Measurements from ENCODE around the gene BCL11B. TPM values are rescaled to one million over a fixed set of nuclear protein-coding genes. Genes with fewer than 3 reads are reported as not detected.

Gene BCL11B
- total RNA-seq, 2 donors from 2014 or later, result 12.9 to 27.6 TPM

DNA sequence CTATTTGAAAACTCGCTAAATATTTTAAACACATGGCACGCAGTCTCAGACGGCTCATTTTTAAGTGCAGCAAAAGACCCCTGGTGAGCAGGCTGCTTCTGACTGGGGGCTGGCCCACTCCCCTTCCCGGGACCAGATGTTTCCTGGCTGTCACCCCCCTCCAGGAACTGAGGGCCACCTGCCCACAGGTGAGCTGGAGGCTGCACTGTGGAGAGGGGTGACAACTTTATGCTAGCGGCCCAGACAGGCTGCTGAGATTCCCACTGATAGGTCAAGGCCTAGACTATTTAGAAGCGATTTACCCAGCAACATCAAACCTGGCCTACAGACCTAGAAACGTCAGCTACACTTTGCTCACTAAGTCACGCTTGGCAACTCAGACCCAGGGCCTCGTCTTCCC is 92.1 kb downstream of the BCL11B start:
- no peaks in the 10 kb centered on the region for H3K36me3 Mint-ChIP-seq

DNA sequence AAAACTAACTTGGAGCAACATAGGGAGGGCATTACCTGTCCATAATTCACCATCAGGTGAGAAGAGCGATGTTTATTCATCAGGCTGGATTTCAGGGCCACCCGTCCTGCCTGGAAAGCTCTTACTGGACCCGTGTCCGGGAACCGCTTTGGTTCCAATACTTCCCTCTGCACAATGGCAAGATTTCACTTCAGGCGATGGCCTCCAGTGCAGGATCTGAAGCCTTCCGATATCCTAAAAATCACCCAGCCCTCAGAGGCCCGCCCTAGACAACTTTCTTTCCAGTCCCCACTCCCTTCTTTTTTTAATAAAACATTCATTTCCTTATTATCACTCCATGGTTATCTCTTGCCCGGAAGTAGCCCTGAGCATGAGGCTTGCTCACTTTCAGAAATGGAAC is 92.5 kb downstream of the BCL11B start:
- no peaks in the 10 kb centered on the region for H3K9me3 Mint-ChIP-seq
- DNase-seq (ENCODE audit: low spot score), result no peak
- H3K4me1 Mint-ChIP-seq (ENCODE audit: low read depth in 2 of 2), result peaks cover 23 to 36% of the 10 kb centered on the region in 2 donors
- H3K4me3 Mint-ChIP-seq, result no peak overlapping the region
- no peak for ATAC-seq
- H3K27ac Mint-ChIP-seq, result peak overlapping the region; percentile 68 to 94
- no peaks in the 10 kb centered on the region for H3K36me3 Mint-ChIP-seq
- H3K27me3 Mint-ChIP-seq, result no peaks in the 10 kb centered on the region

More for the DNA sequence above, 92.1 kb downstream of the BCL11B start:
- Mint-ChIP-seq H3K27ac (peak overlapping the region; percentile 68 to 94), H3K4me3 (no peak overlapping the region), H3K27me3 (no peaks in the 10 kb centered on the region), H3K9me3 (no peaks in the 10 kb centered on the region), H3K4me1 (ENCODE audit: low read depth in 2 of 2) (peaks cover 23 to 36% of the 10 kb centered on the region in 2 donors)
- no peak for ATAC-seq
- DNase-seq (ENCODE audit: low spot score), result no peak

DNA sequence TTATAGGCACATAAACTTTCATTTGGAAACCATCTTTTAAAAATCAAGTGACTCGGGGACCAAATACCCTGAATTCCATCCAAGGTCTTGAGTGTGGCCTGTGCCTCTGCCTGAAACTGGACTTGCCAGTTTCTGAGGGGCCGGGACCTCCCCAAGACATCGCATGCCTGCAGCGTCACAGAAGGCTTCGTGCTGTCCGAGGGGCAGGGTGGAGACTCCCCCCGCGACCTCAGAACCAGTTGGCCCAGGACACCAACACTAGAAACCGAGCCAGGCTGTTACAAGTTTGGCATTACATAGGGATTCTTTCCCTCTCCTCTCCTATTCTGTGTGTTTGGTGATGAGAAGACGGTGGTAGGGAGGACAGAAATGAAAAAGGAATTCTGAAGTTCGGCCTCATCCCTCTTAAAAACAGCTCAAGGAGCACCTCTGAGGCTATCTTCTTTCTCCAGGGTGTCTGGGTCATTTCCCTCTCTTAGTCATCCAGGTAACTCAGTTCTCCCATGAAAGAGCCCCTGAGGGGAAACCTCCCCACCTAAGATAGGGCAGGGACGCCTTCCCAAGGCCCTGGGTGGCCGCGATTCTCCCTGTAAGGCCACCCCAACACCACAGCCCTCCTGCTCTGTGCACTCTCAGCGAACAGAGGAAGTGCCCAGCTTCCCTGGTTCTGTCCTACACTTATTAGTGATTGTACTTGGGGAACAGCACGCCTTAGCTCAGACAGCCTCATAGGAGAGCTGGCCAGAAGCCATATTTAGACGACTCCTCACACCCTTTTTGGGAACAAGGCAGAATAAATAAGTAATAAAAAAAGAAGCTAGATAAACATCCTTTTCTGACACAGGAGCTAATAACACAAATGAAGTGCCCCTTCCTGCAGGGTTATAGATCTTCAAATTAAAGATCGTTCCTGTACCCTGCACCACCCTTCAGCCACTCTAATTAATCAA is 93.8 kb downstream of the BCL11B start:
- Mint-ChIP-seq H3K27ac (peak overlapping the region; percentile 52 to 94), H3K4me1 (ENCODE audit: low read depth in 2 of 2) (peaks cover 15 to 32% of the 10 kb centered on the region in 2 donors), H3K9me3 (no peaks in the 10 kb centered on the region), H3K27me3 (no peaks in the 10 kb centered on the region), H3K4me3 (no peak overlapping the region), H3K36me3 (no peaks in the 10 kb centered on the region)
- DNase-seq (ENCODE audit: low spot score), result no peak
- no peak for ATAC-seq

DNA sequence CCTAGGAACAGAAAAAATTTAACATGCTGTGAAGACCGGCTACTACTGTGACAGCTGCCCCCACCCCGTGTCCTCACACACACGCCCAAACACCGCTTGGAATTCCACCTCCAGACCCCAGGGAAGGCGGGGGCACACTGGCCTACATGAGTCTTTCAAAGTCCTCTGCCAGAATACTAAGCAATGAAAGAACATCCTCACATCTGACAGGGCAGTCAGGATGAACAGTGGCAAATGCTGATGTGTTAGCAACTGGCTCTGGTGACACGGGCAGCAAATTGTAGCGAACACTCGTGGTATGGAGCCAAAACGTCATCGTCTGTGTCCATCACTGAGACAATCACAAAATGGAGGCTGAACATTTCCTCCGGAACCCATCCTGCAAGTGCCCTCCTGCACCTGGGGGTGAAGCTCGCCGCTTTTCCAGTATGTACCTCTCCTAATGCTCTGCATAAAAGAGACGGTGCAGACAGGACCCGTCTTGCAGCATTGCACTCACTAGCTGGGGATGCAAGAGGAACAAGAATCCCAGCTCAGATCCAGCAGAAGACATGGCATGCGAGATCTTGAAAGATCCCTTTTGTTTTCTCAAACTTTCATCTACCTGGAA is 94.8 kb downstream of the BCL11B start:
- H3K9me3 Mint-ChIP-seq, result no peaks in the 10 kb centered on the region
- no peaks in the 10 kb centered on the region for H3K27me3 Mint-ChIP-seq
- H3K4me1 Mint-ChIP-seq (ENCODE audit: low read depth in 2 of 2), result peaks cover 11 to 26% of the 10 kb centered on the region in 2 donors
- no peak overlapping the region for H3K4me3 Mint-ChIP-seq
- H3K36me3 Mint-ChIP-seq, result no peaks in the 10 kb centered on the region
- DNase-seq (ENCODE audit: low spot score) (no peak), ATAC-seq (no peak)
- peak overlapping the region in 1 of 2 donors; percentile 94 for H3K27ac Mint-ChIP-seq

DNA sequence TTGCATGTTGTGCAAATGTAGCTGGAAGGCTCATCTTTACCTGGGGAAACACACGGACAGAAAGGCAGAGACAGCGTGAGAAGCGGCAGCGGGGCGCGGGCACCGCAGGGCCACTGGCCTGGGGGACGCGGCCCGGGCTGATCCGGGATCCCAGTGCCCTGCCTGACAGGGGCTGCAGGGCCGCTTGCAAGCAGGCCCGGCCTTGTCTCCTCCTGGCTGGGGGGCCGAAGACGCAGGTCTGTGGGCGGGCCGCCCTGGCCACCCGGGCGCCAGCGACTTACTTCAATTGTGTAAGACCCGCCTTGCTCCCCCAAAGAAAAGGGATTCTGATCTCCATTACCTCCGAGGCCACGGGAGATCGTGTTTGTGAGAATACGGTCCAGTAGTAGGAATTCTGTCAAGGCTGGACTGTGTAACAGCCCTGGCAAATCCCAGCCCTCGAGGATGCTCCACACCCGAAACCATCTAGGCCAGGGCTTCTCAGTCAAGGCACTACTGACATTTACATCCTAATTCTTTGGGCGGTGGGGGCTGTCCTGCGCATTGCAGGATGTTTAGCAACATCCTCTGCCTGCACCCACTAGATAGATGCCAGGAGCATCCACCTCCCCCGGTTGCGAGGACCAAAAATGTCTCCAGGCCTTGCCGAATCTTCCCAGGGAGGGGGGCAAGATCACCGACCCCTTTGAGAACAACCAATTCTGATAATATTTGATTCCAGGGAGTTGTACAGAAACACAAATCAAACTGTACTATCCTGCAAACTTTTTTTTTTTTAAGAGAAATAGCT is 95.6 kb downstream of the BCL11B start:
- Mint-ChIP-seq H3K27me3 (no peaks in the 10 kb centered on the region), H3K4me3 (no peak overlapping the region), H3K36me3 (no peaks in the 10 kb centered on the region), H3K4me1 (ENCODE audit: low read depth in 2 of 2) (peaks cover 11 to 19% of the 10 kb centered on the region in 2 donors), H3K27ac (no peak overlapping the region), H3K9me3 (no peaks in the 10 kb centered on the region)
- ATAC-seq (peak in 1 of 2 donors; percentile 43), DNase-seq (ENCODE audit: low spot score) (no peak)

DNA sequence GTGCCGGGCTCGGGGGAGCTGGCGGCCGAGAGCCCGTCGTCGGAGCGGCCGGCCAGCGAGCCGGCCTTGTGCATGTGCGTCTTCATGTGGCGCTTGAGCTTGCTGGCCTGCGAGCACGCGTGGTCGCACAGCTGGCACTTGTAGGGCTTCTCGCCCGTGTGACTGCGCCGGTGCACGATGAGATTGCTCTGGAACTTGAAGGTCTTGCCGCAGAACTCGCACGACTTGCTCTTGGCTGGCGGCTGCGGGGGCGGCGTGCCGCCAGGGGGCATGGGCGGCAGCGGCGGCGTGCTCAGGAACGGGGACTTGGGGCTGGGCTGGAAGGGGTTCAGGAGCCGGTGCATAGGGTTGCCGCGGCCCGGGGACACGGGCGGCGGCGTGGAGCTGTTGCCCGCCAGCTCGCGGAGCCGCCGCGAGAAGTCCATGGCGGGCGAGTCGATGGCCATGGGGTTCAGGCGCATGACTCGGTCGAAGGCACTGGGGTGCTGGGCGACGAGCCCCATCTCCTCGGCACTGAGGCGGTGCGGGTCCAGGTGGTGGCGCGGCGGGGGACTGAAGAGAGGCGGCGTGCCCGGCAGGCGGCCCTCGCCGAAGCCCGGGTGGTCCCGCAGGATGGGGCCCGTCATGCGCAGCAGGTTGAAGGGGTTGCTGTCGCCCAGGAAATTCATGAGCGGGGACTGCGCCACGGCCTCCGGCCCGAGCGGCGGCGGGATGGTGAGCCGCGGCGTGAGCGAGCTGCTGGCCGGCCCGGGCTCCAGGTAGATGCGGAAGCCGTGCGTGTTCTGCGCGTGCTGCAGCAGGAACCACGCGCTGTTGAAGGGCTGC is 96.5 kb downstream of the BCL11B start:
- H3K27me3 Mint-ChIP-seq, result no peaks in the 10 kb centered on the region
- H3K4me1 Mint-ChIP-seq (ENCODE audit: low read depth in 2 of 2), result peaks cover 14 to 16% of the 10 kb centered on the region in 2 donors
- ATAC-seq, result no peak
- no peak overlapping the region for H3K4me3 Mint-ChIP-seq
- no peaks in the 10 kb centered on the region for H3K9me3 Mint-ChIP-seq
- H3K27ac Mint-ChIP-seq, result no peak overlapping the region
- no peaks in the 10 kb centered on the region for H3K36me3 Mint-ChIP-seq
- DNase-seq (ENCODE audit: low spot score), result no peak

DNA sequence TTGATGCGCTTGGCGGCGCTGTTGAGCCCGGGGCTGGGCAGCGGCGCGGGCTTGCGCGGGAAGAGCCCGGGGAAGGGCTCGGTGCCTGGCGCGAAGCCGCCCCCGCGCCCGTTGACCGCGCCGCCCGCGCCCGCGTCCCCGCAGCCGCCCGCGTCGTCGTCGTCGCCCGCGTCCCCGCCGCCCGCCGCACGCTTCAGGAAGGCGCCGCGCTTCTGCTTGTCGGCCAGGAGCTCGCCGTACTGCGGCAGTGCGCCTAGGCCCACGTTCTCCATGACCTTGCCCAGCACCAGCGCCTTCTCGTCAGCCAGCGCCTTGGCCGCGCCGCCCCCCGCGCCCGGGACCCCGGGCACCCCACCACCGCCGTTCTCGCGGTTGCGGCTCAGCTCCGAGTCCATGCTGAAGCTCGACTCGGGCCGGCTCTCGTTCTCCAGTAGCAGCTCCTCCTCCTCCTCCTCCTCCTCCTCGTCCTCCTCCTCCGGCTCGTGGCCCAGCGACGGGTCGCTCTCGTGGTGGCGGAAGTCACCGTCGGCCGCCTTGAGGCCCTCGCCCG is 97.2 kb downstream of the BCL11B start:
- Mint-ChIP-seq H3K36me3 (no peaks in the 10 kb centered on the region), H3K27me3 (no peaks in the 10 kb centered on the region), H3K4me1 (ENCODE audit: low read depth in 2 of 2) (peaks cover 11% of the 10 kb centered on the region in 2 donors), H3K27ac (no peak overlapping the region), H3K4me3 (no peak overlapping the region), H3K9me3 (no peaks in the 10 kb centered on the region)
- ATAC-seq (peak in 1 of 2 donors; percentile 29), DNase-seq (ENCODE audit: low spot score) (no peak)

DNA sequence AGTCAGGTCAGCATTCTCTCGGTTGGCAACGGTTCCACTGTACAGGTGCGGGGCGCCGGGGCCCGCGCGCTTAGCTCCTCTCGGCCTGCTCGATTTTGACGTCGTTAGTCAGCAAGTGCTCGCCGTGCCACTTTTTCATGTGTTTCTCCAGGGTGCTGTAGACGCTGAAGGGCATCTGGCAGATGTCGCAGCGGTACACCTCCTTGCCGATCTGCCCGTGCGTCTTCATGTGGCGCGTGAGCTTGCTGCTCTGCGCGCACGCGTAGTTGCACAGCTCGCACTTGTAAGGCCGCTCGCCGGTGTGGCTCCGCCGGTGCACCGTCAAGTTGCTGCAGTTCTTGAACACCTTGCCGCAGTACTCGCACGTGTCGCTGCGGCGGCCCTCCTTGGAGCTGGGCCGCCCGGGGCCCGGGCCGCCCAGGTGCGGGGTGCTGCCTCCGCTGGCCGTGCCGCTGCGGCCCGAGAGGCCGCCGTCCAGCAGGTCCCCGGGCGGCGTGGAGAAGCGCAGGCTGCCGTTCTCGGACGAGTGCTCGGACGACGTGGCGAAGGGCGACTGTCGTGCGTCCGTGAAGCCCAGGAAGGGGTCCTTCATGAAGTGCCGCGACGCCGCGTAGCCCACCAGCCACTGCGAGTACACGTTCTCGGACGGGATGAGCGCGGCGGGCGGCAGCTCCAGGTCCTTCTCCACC is 97.8 kb downstream of the BCL11B start:
- no peaks in the 10 kb centered on the region for H3K36me3 Mint-ChIP-seq
- no peaks in the 10 kb centered on the region for H3K9me3 Mint-ChIP-seq
- no peaks in the 10 kb centered on the region for H3K27me3 Mint-ChIP-seq
- ATAC-seq (peak in 1 of 2 donors; percentile 27), DNase-seq (ENCODE audit: low spot score) (no peak)
- no peak overlapping the region for H3K4me3 Mint-ChIP-seq
- peaks cover 8 to 11% of the 10 kb centered on the region in 2 donors for H3K4me1 Mint-ChIP-seq (ENCODE audit: low read depth in 2 of 2)
- H3K27ac Mint-ChIP-seq, result no peak overlapping the region

DNA sequence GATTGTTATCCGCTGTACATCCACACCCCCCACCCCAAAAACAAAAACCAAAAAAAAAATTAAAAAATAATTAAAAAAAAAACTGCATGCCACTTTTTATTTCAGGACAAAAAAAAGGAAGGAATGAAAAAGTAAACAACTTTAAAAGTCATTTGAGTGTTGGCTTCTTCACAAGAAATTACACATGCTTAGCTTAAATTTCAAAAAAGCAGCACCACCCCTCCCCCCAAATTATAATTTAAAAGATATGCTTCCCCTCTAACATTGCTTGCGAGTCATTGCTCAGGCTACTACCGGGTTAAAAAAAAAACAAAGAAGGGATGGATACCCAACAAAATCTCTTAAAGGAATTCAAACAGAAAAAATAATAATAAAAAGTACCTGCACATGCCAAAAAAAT is 98.5 kb downstream of the BCL11B start:
- no peaks in the 10 kb centered on the region for H3K36me3 Mint-ChIP-seq
- peaks cover 3 to 6% of the 10 kb centered on the region in 2 donors for H3K4me1 Mint-ChIP-seq (ENCODE audit: low read depth in 2 of 2)
- no peak for ATAC-seq
- no peaks in the 10 kb centered on the region for H3K9me3 Mint-ChIP-seq
- no peak overlapping the region for H3K4me3 Mint-ChIP-seq
- H3K27ac Mint-ChIP-seq, result no peak overlapping the region
- H3K27me3 Mint-ChIP-seq, result no peaks in the 10 kb centered on the region
- DNase-seq (ENCODE audit: low spot score), result no peak

DNA sequence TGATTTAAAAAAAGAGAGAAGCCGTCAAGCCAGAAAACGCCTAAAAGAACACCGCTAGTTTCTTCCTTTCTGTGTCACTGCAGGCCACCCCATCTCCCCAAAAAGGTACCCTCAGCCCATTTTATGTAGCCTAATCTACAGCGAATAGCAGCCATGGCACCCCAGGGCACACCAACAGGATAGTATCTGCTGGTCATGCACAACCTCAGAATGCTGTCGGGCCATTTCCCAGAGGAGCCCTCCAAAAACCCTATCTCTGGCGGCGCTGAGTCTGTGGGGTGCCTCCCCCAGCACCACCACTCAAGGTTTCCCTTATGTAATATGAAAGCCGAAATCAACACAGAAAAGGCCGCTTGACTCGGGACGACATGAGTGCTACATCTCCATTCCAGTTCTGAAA is 98.9 kb downstream of the BCL11B start:
- Mint-ChIP-seq H3K36me3 (no peaks in the 10 kb centered on the region), H3K27me3 (no peaks in the 10 kb centered on the region), H3K4me1 (ENCODE audit: low read depth in 2 of 2) (peaks cover 5 to 8% of the 10 kb centered on the region in 2 donors), H3K4me3 (no peak overlapping the region), H3K9me3 (no peaks in the 10 kb centered on the region), H3K27ac (no peak overlapping the region)
- no peak for ATAC-seq
- no peak for DNase-seq (ENCODE audit: low spot score)

DNA sequence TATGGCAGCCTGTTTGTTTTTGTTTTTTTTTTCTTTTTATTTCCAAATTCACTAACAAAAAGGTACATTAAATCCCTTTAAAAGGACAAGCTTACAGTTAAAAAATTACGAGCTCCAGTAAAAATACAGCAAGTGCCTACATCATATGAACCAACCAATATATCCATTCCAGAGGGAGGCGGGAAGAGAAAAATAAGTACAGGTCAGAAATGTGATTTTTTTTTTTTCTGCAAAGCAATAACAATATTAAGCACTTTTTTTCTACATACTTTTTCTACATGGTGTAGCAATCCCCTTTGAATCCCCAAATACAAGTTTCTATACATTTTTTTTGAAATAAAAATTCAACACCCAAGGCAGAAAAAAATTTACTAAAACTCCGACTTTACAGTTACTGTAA is 100.6 kb downstream of the BCL11B start:
- no peak overlapping the region for H3K4me3 Mint-ChIP-seq
- H3K36me3 Mint-ChIP-seq, result no peaks in the 10 kb centered on the region
- no peaks in the 10 kb centered on the region for H3K9me3 Mint-ChIP-seq
- no peak overlapping the region for H3K27ac Mint-ChIP-seq
- ATAC-seq (no peak), DNase-seq (ENCODE audit: low spot score) (no peak)
- H3K4me1 Mint-ChIP-seq (ENCODE audit: low read depth in 2 of 2), result peaks cover 5 to 7% of the 10 kb centered on the region in 2 donors
- H3K27me3 Mint-ChIP-seq, result no peaks in the 10 kb centered on the region

DNA sequence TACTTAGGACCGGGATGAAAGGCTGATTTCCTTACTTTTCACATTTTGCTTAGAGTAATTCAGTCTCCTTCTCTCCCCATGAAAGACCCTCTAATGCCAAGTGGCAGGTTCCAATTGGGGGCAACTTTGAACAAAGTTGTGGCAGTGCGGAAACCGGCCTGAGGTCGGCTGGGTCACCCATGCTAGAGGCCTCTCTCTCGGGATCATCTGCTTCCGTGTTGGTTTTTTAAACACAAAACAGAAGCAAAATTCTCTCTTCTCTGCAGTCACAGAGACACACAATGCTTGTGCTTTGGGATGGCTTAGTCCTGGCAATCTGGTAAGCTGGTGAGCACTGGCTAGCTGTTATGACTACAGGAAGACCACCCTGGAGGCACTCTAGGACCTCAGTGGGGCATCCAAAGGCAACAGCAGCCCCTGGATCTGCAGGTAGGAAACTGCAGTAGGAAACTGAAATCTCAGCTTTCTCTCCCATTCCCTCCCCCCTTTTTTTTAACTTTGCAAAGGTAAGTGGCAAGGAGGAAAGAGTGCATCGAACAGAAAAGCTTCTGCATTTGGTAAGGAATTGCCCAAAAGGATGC is 102.1 kb downstream of the BCL11B start:
- DNase-seq (ENCODE audit: low spot score) (no peak), ATAC-seq (no peak)
- H3K4me1 Mint-ChIP-seq (ENCODE audit: low read depth in 2 of 2), result peaks cover 5 to 7% of the 10 kb centered on the region in 2 donors
- H3K27me3 Mint-ChIP-seq, result no peaks in the 10 kb centered on the region
- no peak overlapping the region for H3K4me3 Mint-ChIP-seq
- H3K27ac Mint-ChIP-seq, result no peak overlapping the region
- H3K9me3 Mint-ChIP-seq, result no peaks in the 10 kb centered on the region
- H3K36me3 Mint-ChIP-seq, result no peaks in the 10 kb centered on the region

All from natural killer cell treated with Interleukin-12 subunit alpha and Interleukin-12 subunit beta and Interleukin-15 and Interleukin-18, amount 100 ng/mL, for 72 hours (primary cell).